ENCODE measurements around the gene TRMT6.

Gene TRMT6

GRCh38 chr20:5950271-5951031 is at the start of gene TRMT6, which contains the start of gene MCM8:
TRMT6 (minus strand) TSS chr20:5950533; CDS start chr20:5950405, 128 bp downstream.
MCM8 (plus strand) TSS chr20:5950652; CDS start chr20:5952016, 1,364 bp downstream.
- DNase-seq (ENCODE audit: low read depth): peak; percentile 96

GRCh38 chr20:5999783-6000182 is 49.5 kb upstream of the TRMT6 start:
- DNase-seq (ENCODE audit: low read depth): no peak

- no peak for DNase-seq (ENCODE audit: low read depth)
Observed at GRCh38 chr20:5996765-5997164, 46.4 kb upstream of the TRMT6 start.

GRCh38 chr20:5991623-5992441 is 41.5 kb upstream of the TRMT6 start:
- DNase-seq (ENCODE audit: low read depth): no peak

GRCh38 chr20:5990946-5991345 is 40.6 kb upstream of the TRMT6 start:
- no peak for DNase-seq (ENCODE audit: low read depth)

GRCh38 chr20:5989539-5989938 is 39.2 kb upstream of the TRMT6 start:
- no peak for DNase-seq (ENCODE audit: low read depth)

- DNase-seq (ENCODE audit: low read depth): no peak
Observed at GRCh38 chr20:5987383-5987782, 37.0 kb upstream of the TRMT6 start.

GRCh38 chr20:5980720-5981538 is 30.6 kb upstream of the TRMT6 start:
- DNase-seq (ENCODE audit: low read depth): no peak

GRCh38 chr20:5979801-5980200 is 29.5 kb upstream of the TRMT6 start:
- DNase-seq (ENCODE audit: low read depth): no peak

GRCh38 chr20:5977975-5978374 is 27.6 kb upstream of the TRMT6 start:
- no peak for DNase-seq (ENCODE audit: low read depth)

GRCh38 chr20:5977223-5977622 is 26.9 kb upstream of the TRMT6 start:
- no peak for DNase-seq (ENCODE audit: low read depth)

GRCh38 chr20:5975778-5976177 is 25.4 kb upstream of the TRMT6 start:
- DNase-seq (ENCODE audit: low read depth): no peak

GRCh38 chr20:5974531-5974930 is 24.2 kb upstream of the TRMT6 start:
- no peak for DNase-seq (ENCODE audit: low read depth)

GRCh38 chr20:5973971-5974370 is 23.6 kb upstream of the TRMT6 start:
- no peak for DNase-seq (ENCODE audit: low read depth)

- no peak for DNase-seq (ENCODE audit: low read depth)
Observed at GRCh38 chr20:5973172-5973571, 22.8 kb upstream of the TRMT6 start.

GRCh38 chr20:5971203-5971602 is 20.9 kb upstream of the TRMT6 start:
- no peak for DNase-seq (ENCODE audit: low read depth)

GRCh38 chr20:5970381-5970780 is 20.0 kb upstream of the TRMT6 start:
- no peak for DNase-seq (ENCODE audit: low read depth)

- no peak for DNase-seq (ENCODE audit: low read depth)
Observed at GRCh38 chr20:5969940-5970339, 19.6 kb upstream of the TRMT6 start.

GRCh38 chr20:5969348-5969935 is 19.1 kb upstream of the TRMT6 start:
- no peak for DNase-seq (ENCODE audit: low read depth)

GRCh38 chr20:5968462-5968861 is 18.1 kb upstream of the TRMT6 start:
- DNase-seq (ENCODE audit: low read depth): no peak

GRCh38 chr20:5967469-5967868 is 17.1 kb upstream of the TRMT6 start:
- no peak for DNase-seq (ENCODE audit: low read depth)

- no peak for DNase-seq (ENCODE audit: low read depth)
Observed at GRCh38 chr20:5949943-5950270, 426 bp downstream of the TRMT6 start.

Measured in activated T-cell treated with anti-CD3 and anti-CD28 coated beads for 48 hours (primary cell).